ENCODE data around the gene CFAP251. TPM values are rescaled to one million over a fixed set of nuclear protein-coding genes. Genes with fewer than 3 reads are reported as not detected.

The CFAP251 gene
- total RNA-seq, 1 donor from 2014 or later, result 1.2 TPM

GRCh38 chr12:121903202-121903601 is 15.2 kb upstream of the CFAP251 start:
- H3K9me3 Mint-ChIP-seq, result no peaks in the 10 kb centered on the region

GRCh38 chr12:121905746-121906145 is 12.6 kb upstream of the CFAP251 start:
- CTCF ChIA-PET, result interaction anchor here (1.3 kb wide), 1 partner anchor 111 kb away, joined by 4 read pairs; no protein-coding TSS in a partner anchor
- intact Hi-C loops (cut with micrococcal nuclease), result no loop called here
- TF ChIP-seq CTCF (IDR thresholded peaks at IDR 0.05), result no peak
- Mint-ChIP-seq H3K27ac (no peak overlapping the region), H3K9me3 (no peaks in the 10 kb centered on the region), H3K27me3 (no peaks in the 10 kb centered on the region), H3K4me3 (no peak overlapping the region), H3K4me1 (no peaks in the 10 kb centered on the region), H3K36me3 (ENCODE audit: low read depth) (peaks cover 64% of the 10 kb centered on the region)
- DNase-seq, result no peak
- no peak for ATAC-seq (ENCODE audit: low read depth)
- POLR2A ChIA-PET, result no interaction called here

More at GRCh38 chr12:121903202-121903601, 15.2 kb upstream of the CFAP251 start:
- Mint-ChIP-seq H3K27me3 (no peaks in the 10 kb centered on the region), H3K36me3 (ENCODE audit: low read depth) (peaks cover 66% of the 10 kb centered on the region), H3K4me3 (no peak overlapping the region), H3K4me1 (no peaks in the 10 kb centered on the region), H3K27ac (no peak overlapping the region)
- ChIA-PET CTCF (interaction anchor here (1.0 kb wide), 1 partner anchor 109 kb away, joined by 4 read pairs; the partner anchor contains the start of gene RHOF), POLR2A (no interaction called here)
- intact Hi-C loops (cut with micrococcal nuclease), result no loop called here
- no peak for TF ChIP-seq CTCF (IDR thresholded peaks at IDR 0.05)
- DNase-seq (no peak), ATAC-seq (ENCODE audit: low read depth) (no peak)

GRCh38 chr12:121908702-121909101 is 9.7 kb upstream of the CFAP251 start:
- DNase-seq (no peak), ATAC-seq (ENCODE audit: low read depth) (no peak)
- TF ChIP-seq CTCF (IDR thresholded peaks at IDR 0.05), result no peak
- Mint-ChIP-seq H3K9me3 (no peaks in the 10 kb centered on the region), H3K4me3 (no peak overlapping the region), H3K36me3 (ENCODE audit: low read depth) (peaks cover 49% of the 10 kb centered on the region), H3K27ac (no peak overlapping the region), H3K4me1 (peaks cover 4% of the 10 kb centered on the region), H3K27me3 (no peaks in the 10 kb centered on the region)
- intact Hi-C loops (cut with micrococcal nuclease), result no loop called here
- ChIA-PET CTCF (no interaction called here), POLR2A (no interaction called here)

GRCh38 chr12:121911824-121912585 is 6.4 kb upstream of the CFAP251 start:
- Mint-ChIP-seq H3K36me3 (ENCODE audit: low read depth) (peaks cover 48% of the 10 kb centered on the region), H3K27ac (no peak overlapping the region), H3K4me1 (peaks cover 4% of the 10 kb centered on the region), H3K27me3 (no peaks in the 10 kb centered on the region), H3K4me3 (no peak overlapping the region), H3K9me3 (no peaks in the 10 kb centered on the region)
- POLR2A ChIA-PET, result no interaction called here
- DNase-seq (no peak), ATAC-seq (ENCODE audit: low read depth) (peak; percentile 21)
- no peak for TF ChIP-seq CTCF (IDR thresholded peaks at IDR 0.05)
- CTCF ChIA-PET, result no interaction called here
- intact Hi-C loops (cut with micrococcal nuclease), result no loop called here

GRCh38 chr12:121915841-121916321 is 2.5 kb upstream of the CFAP251 start:
- H3K4me1 Mint-ChIP-seq, result peaks cover 17% of the 10 kb centered on the region
- TF ChIP-seq CTCF (IDR thresholded peaks at IDR 0.05), result no peak
- H3K9me3 Mint-ChIP-seq, result no peaks in the 10 kb centered on the region
- intact Hi-C loops (cut with micrococcal nuclease), result no loop called here
- DNase-seq, result no peak
- H3K27me3 Mint-ChIP-seq, result no peaks in the 10 kb centered on the region
- ATAC-seq (ENCODE audit: low read depth), result no peak
- H3K27ac Mint-ChIP-seq, result no peak overlapping the region
- ChIA-PET CTCF (interaction anchor here (1.4 to 5.7 kb wide), 4 partner anchors 63 to 207 kb away, joined by 3 to 42 read pairs (median 20); no protein-coding TSS in a partner anchor), POLR2A (interaction anchor here (0.6 to 1.3 kb wide), 2 partner anchors 111 to 117 kb away, joined by 3 read pairs; no protein-coding TSS in a partner anchor)
- peaks cover 34% of the 10 kb centered on the region for H3K36me3 Mint-ChIP-seq (ENCODE audit: low read depth)
- H3K4me3 Mint-ChIP-seq, result no peak overlapping the region

All from activated B cell treated with CpG ODN at 0.5 μM for 24 hours (primary cell).